PC-3 (cell line): ENCODE data around the gene ACSS3. TPM values are rescaled to one million over a fixed set of nuclear protein-coding genes. Genes with fewer than 3 reads are reported as not detected.

ENCODE experiments used
- ATAC-seq: fragments of 200-7000 bp; cut with Tn5 transposase; 2 replicates; pipeline ENCODE4 v1.9.1; 2020; ENCODE audit warnings: mild to moderate bottlenecking, moderate library complexity
- BruUV-seq: library from RNA; stranded (reverse); fragments of 400-500 nt; replicated peaks from 2 replicates; lab custom pipeline; 2021; lab: Mats Ljungman, UMichigan
- CTCF ChIA-PET: fragments of 300-600 bp; sonication (Branson Sonifier 250); formaldehyde crosslinking; loops from one replicate; lab custom pipeline; 2022; ENCODE audit warnings: antibody characterized with exemption; lab: Charles Lee
- POLR2A ChIA-PET: fragments of 300-600 bp; sonication (Branson Sonifier 250); formaldehyde crosslinking; loops from one replicate; lab custom pipeline; 2022; ENCODE audit warnings: antibody characterized with exemption; ENCODE audit not compliant: unreplicated experiment; lab: Charles Lee
- DNase-seq: peaks from one replicate; pipeline ENCODE4 v3.0.0-alpha.2; 2015
- H2AFZ ChIP-seq: fragments of 300-600 bp; sonication (generic); 2 replicates; pipeline ENCODE4 v1.6.0; 2016; ENCODE audit warnings: antibody characterized with exemption, low read length
- H3F3A ChIP-seq: fragments of 300-600 bp; sonication (generic); one replicate; pipeline ENCODE4 v1.6.0; 2017; ENCODE audit warnings: antibody characterized with exemption, low read length, control low read depth, mild to moderate bottlenecking; ENCODE audit not compliant: unreplicated experiment
- H3K27ac ChIP-seq: fragments of 300-600 bp; sonication (generic); 2 replicates; pipeline ENCODE4 v1.5.1; 2016; ENCODE audit warnings: mild to moderate bottlenecking, low read length
- H3K27me3 ChIP-seq: fragments of 300-600 bp; sonication (generic); 2 replicates; pipeline ENCODE4 v1.6.1; 2016; ENCODE audit warnings: low read length, mixed read lengths
- H3K36me3 ChIP-seq: fragments of 300-600 bp; sonication (generic); 2 replicates; pipeline ENCODE4 v1.6.1; 2016; ENCODE audit warnings: low read depth, mixed run types, low read length, mixed read lengths
- H3K4me1 ChIP-seq: fragments of 300-600 bp; sonication (generic); 2 replicates; pipeline ENCODE4 v1.5.1; 2016; ENCODE audit warnings: low read length; ENCODE audit not compliant: insufficient read depth
- H3K4me2 ChIP-seq: fragments of 300-600 bp; sonication (generic); 2 replicates; pipeline ENCODE4 v1.6.0; 2016; ENCODE audit warnings: low read length
- H3K4me3 ChIP-seq: fragments of 300-600 bp; sonication (generic); 2 replicates; pipeline ENCODE4 v1.5.1; 2016; ENCODE audit warnings: mild to moderate bottlenecking, low read length, mixed read lengths
- H3K79me2 ChIP-seq: fragments of 300-600 bp; sonication (generic); 2 replicates; pipeline ENCODE4 v1.6.1; 2017; ENCODE audit warnings: low read length, mixed read lengths
- H3K9ac ChIP-seq: fragments of 300-600 bp; sonication (generic); 2 replicates; pipeline ENCODE4 v1.6.0; 2016; ENCODE audit warnings: mild to moderate bottlenecking, low read length
- H3K9me2 ChIP-seq: fragments of 300-600 bp; sonication (generic); replicated peaks from 2 replicates; pipeline ENCODE4 v1.6.1; 2016; ENCODE audit warnings: mixed run types, low read length, mixed read lengths
- H3K9me3 ChIP-seq: fragments of 300-600 bp; sonication (generic); 2 replicates; pipeline ENCODE4 v1.6.1; 2016; ENCODE audit warnings: low read length, mixed read lengths
- H4K20me1 ChIP-seq: fragments of 300-600 bp; sonication (generic); 2 replicates; pipeline ENCODE4 v1.6.1; 2016; ENCODE audit warnings: low read length, mixed read lengths
- EZH2 ChIP-seq: fragments of 300-600 bp; sonication (generic); IDR thresholded peaks from one replicate; pipeline ENCODE4 v1.6.1; 2017; ENCODE audit warnings: antibody characterized with exemption, mild to moderate bottlenecking, low read length; ENCODE audit not compliant: unreplicated experiment
- EZH2phosphoT487 ChIP-seq: fragments of 300-600 bp; sonication (generic); IDR thresholded peaks from 2 replicates; pipeline ENCODE4 v1.6.1; 2018; ENCODE audit warnings: mild to moderate bottlenecking, antibody characterized with exemption, low read length, borderline replicate concordance
- intact Hi-C: fragments of 100-400 bp; cut with micrococcal nuclease; formaldehyde crosslinking; loops from 2 replicates; pipeline ENCODE4 v1.9.0; 2023
- total RNA-seq: library from RNA; depleted of rRNA; stranded (reverse); fragments of >200 nt; gene quantifications from 2 replicates; pipeline ENCODE4 v1.2.3, GENCODE V29; 2014
- TF ChIP-seq, protein P1 (sequence below): fragments of 300-600 bp; sonication (generic); conservative IDR thresholded peaks from 2 replicates; pipeline ENCODE4 v1.5.1; 2017; ENCODE audit warnings: antibody characterized with exemption, low read depth, mild to moderate bottlenecking, low read length

The ACSS3 gene
- total RNA-seq, 1 experiment from 2014 or later, result not detected

DNA sequence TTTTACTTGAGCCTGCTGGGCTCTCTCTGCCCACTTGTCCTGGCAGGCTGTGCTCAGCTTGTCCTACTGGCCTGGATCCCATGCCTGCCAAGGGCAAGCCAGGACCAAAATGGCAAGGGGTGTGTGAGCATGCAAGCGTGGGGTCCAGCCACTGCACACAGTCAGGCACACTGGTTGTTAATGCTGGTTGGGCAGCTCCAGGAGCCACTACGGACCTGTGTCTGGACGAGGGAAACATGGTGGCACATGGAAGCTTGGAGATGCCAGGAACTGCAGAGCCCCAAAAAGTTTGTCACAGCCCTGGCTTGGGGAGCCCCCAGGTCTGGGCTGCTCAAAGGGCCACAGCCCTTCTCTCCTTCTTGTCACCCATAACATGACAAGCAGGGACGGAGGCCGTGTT, 83.8 kb downstream of the ACSS3 start:
- Histone ChIP-seq H3K9me2 (no peaks in the 10 kb centered on the region), H3K9ac (no peak overlapping the region), H3K9me3 (no peaks in the 10 kb centered on the region), H3K4me3 (no peak overlapping the region), H2AFZ (no peak overlapping the region), H3F3A (no peaks in the 10 kb centered on the region), H3K79me2 (no peaks in the 10 kb centered on the region), H3K27ac (no peak overlapping the region), H3K27me3 (no peaks in the 10 kb centered on the region), H3K4me1 (no peaks in the 10 kb centered on the region), H3K4me2 (no peak overlapping the region), H3K36me3 (no peaks in the 10 kb centered on the region), H4K20me1 (no peaks in the 10 kb centered on the region)
- BruUV-seq, result no TSS peak
- no peak for DNase-seq
- POLR2A ChIA-PET, result no interaction called here
- CTCF ChIA-PET, result no interaction called here
- TF ChIP-seq EZH2phosphoT487 (no peak), EZH2 (no peak)
- TF ChIP-seq, protein P1, sequence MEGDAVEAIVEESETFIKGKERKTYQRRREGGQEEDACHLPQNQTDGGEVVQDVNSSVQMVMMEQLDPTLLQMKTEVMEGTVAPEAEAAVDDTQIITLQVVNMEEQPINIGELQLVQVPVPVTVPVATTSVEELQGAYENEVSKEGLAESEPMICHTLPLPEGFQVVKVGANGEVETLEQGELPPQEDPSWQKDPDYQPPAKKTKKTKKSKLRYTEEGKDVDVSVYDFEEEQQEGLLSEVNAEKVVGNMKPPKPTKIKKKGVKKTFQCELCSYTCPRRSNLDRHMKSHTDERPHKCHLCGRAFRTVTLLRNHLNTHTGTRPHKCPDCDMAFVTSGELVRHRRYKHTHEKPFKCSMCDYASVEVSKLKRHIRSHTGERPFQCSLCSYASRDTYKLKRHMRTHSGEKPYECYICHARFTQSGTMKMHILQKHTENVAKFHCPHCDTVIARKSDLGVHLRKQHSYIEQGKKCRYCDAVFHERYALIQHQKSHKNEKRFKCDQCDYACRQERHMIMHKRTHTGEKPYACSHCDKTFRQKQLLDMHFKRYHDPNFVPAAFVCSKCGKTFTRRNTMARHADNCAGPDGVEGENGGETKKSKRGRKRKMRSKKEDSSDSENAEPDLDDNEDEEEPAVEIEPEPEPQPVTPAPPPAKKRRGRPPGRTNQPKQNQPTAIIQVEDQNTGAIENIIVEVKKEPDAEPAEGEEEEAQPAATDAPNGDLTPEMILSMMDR, result no peak
- ATAC-seq, result no peak
- intact Hi-C loops, result no loop called here

DNA sequence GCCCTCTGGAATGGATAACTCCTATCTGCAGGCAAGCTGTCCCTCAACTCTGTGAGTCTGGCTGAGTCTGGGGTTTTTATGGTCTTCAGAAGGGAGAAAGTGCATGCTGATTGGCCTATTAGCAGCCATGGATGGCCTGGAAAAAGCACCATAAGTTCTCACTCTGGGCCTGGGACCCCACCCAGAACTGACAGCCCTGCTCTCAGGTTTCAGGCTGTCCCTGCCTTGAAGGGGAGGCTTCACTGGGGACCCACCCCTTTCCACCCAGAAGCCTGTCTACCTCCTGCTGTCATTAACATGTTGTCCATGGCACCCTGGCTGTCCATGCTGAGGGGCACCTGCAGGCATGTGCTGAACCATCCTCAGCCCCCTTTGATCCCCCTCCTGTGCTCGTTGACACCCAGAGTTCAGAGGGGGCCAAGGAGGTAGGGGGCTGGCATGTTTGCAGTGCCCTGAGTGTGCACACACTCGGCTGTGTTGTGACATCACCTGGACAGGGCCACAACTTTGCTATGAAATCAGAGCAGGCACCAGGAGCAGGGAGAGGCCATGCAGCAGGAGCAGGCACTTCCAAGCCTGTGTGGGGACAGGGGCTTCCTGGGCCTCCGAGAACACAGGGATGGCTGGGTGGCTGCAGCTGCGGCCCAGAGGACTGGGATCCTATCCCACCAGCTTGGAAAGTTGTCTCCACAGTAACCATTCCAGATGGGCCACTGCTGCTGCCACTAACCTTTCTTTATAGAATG, 84.7 kb downstream of the ACSS3 start:
- H3K36me3 ChIP-seq, result no peaks in the 10 kb centered on the region
- TF ChIP-seq EZH2phosphoT487 (no peak), EZH2 (no peak)
- TF ChIP-seq, protein P1, result no peak
- no peaks in the 10 kb centered on the region for H3K79me2 ChIP-seq
- no peak overlapping the region for H3K9ac ChIP-seq
- ATAC-seq (no peak), DNase-seq (no peak)
- no peak overlapping the region for H3K4me2 ChIP-seq
- ChIA-PET POLR2A (no interaction called here), CTCF (no interaction called here)
- BruUV-seq, result no TSS peak
- H3K4me3 ChIP-seq, result no peak overlapping the region
- no peaks in the 10 kb centered on the region for H3K27me3 ChIP-seq
- intact Hi-C loops, result no loop called here
- no peaks in the 10 kb centered on the region for H3K9me2 ChIP-seq
- no peaks in the 10 kb centered on the region for H3F3A ChIP-seq
- no peaks in the 10 kb centered on the region for H4K20me1 ChIP-seq
- H3K9me3 ChIP-seq, result no peaks in the 10 kb centered on the region
- H2AFZ ChIP-seq, result no peak overlapping the region
- no peaks in the 10 kb centered on the region for H3K4me1 ChIP-seq
- no peak overlapping the region for H3K27ac ChIP-seq

DNA sequence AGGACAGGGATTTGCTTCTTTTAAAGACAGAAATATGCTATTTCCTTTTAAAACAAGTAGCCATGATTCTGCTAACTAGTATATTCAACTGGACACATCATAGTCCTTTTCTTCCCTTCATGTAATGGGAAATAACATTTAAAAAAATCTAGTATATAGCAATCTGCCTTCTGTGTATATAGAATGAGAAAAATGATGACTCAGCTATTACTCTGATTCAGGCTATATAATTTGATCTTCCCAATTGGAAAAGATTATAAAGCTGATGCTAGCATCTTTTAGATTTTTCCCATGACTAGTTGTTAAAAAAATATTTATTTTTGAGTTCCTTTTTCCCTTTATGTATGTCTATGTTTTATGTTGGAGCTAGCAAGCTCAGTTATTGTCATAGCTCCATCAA, 86.9 kb downstream of the ACSS3 start:
- Histone ChIP-seq H3K36me3 (no peaks in the 10 kb centered on the region), H3K9ac (no peak overlapping the region), H3F3A (no peaks in the 10 kb centered on the region), H3K4me3 (no peak overlapping the region), H3K9me2 (no peaks in the 10 kb centered on the region), H3K79me2 (no peaks in the 10 kb centered on the region), H2AFZ (no peak overlapping the region), H3K4me2 (no peak overlapping the region), H3K9me3 (no peaks in the 10 kb centered on the region), H3K27me3 (no peaks in the 10 kb centered on the region), H4K20me1 (no peaks in the 10 kb centered on the region), H3K4me1 (no peaks in the 10 kb centered on the region), H3K27ac (no peak overlapping the region)
- DNase-seq (no peak), ATAC-seq (no peak)
- intact Hi-C loops, result no loop called here
- BruUV-seq, result no TSS peak
- ChIA-PET POLR2A (no interaction called here), CTCF (no interaction called here)
- TF ChIP-seq EZH2phosphoT487 (no peak), EZH2 (no peak)
- TF ChIP-seq, protein P1, result no peak
